ENCODE data around the gene PPP4C.

Gene PPP4C

GRCh38 chr16:30060836-30061554, 14.8 kb upstream of the PPP4C start:
- no peak for DNase-seq (ENCODE audit: extremely low read depth, low read depth)
- no peak for TF ChIP-seq CTCF (IDR thresholded peaks at IDR 0.05; ENCODE audit: low read depth, low read length)

GRCh38 chr16:30063278-30063892, 12.4 kb upstream of the PPP4C start:
- DNase-seq (ENCODE audit: extremely low read depth, low read depth), result no peak
- TF ChIP-seq CTCF (IDR thresholded peaks at IDR 0.05; ENCODE audit: low read depth, low read length), result no peak

- TF ChIP-seq CTCF (IDR thresholded peaks at IDR 0.05; ENCODE audit: low read depth, low read length), result peak; percentile 14; the same call in 1 of the 2 replicates
- no peak for DNase-seq (ENCODE audit: extremely low read depth, low read depth)
Observed at GRCh38 chr16:30063893-30064728, 11.7 kb upstream of the PPP4C start.

GRCh38 chr16:30064729-30065101, 11.1 kb upstream of the PPP4C start:
- TF ChIP-seq CTCF (IDR thresholded peaks at IDR 0.05; ENCODE audit: low read depth, low read length), result no peak
- no peak for DNase-seq (ENCODE audit: extremely low read depth, low read depth)

GRCh38 chr16:30065102-30065942, 10.5 kb upstream of the PPP4C start, which contains the start of gene ALDOA:
TSS of gene ALDOA (plus strand) at chr16:30065760. CDS start at chr16:30066898, 1,138 bp downstream.
- TF ChIP-seq CTCF (IDR thresholded peaks at IDR 0.05; ENCODE audit: low read depth, low read length), result no peak
- peak; percentile 98 for DNase-seq (ENCODE audit: extremely low read depth, low read depth)

- no peak for DNase-seq (ENCODE audit: extremely low read depth, low read depth)
- TF ChIP-seq CTCF (IDR thresholded peaks at IDR 0.05; ENCODE audit: low read depth, low read length), result no peak
Observed at GRCh38 chr16:30065943-30066760, 9.6 kb upstream of the PPP4C start.

Measured in AG09319 (cell line).